ENCODE data around the gene CMYA5.

Gene CMYA5

DNA sequence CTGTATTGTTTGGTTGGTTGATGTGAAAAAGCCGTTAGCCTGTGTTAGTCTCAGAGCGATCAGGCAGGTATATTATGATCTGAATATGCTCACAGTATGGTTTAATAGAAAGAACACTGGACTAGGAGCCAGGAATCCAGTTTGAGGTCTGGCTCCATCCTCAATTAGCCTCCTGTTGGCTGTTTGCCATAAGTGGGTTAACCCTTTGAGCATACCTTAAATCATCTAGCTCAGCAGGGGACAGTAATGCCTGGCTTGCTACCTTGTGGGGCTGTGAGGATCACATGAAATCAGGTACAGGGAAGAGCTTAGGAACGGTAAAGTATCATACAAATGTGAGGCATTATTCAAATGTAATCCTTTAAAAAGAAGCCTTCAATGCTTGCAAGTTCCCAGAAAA, 104.7 kb downstream of the CMYA5 start:
- TF ChIP-seq, protein P1, sequence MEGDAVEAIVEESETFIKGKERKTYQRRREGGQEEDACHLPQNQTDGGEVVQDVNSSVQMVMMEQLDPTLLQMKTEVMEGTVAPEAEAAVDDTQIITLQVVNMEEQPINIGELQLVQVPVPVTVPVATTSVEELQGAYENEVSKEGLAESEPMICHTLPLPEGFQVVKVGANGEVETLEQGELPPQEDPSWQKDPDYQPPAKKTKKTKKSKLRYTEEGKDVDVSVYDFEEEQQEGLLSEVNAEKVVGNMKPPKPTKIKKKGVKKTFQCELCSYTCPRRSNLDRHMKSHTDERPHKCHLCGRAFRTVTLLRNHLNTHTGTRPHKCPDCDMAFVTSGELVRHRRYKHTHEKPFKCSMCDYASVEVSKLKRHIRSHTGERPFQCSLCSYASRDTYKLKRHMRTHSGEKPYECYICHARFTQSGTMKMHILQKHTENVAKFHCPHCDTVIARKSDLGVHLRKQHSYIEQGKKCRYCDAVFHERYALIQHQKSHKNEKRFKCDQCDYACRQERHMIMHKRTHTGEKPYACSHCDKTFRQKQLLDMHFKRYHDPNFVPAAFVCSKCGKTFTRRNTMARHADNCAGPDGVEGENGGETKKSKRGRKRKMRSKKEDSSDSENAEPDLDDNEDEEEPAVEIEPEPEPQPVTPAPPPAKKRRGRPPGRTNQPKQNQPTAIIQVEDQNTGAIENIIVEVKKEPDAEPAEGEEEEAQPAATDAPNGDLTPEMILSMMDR (IDR thresholded peaks at IDR 0.05; ENCODE audit: low read depth, low read length) = no peak
- Histone ChIP-seq H3K36me3 (no peaks in the 10 kb centered on the region), H3K27me3 (ENCODE audit: insufficient read depth, low read depth, severe bottlenecking) (no peaks in the 10 kb centered on the region), H3K27ac (no peak overlapping the region), H3K4me3 (ENCODE audit: low read depth, low read length) (no peak overlapping the region), H3K9me3 (ENCODE audit: severe bottlenecking) (no peaks in the 10 kb centered on the region)
- no peak for DNase-seq

DNA sequence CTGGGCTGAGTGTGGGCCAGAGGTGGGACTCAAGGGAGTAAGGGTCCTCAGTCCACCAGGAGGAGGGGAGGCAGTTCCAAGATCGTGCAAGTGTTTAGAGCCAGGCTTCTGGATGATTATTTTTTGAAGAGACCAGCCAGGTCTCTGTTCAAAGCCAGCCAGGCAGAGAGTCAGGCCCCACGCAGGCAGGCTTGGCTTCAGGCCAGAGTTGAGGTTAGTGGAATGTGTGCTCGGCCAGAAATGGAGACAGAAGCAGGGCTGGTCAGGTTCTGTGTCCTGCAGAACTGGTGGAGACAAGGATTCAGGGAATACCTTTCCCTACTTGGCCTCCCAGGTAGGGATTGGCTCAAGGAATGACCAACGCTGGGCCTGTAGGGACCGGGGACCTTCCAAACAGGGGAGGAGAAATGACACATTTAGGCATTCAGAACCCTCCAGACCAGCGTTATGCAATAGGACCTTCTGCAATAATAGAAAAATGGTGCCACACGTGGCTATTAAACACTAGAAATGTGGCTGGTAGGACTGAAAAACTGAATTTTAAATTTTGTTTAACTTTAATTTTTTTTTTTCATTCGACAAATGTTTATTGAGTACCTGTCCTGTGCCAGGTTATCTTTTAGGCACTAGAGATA, 106.2 kb downstream of the CMYA5 start:
- H3K27ac ChIP-seq = no peak overlapping the region
- H3K36me3 ChIP-seq = no peaks in the 10 kb centered on the region
- H3K9me3 ChIP-seq (ENCODE audit: severe bottlenecking) = no peaks in the 10 kb centered on the region
- DNase-seq = no peak
- no peaks in the 10 kb centered on the region for H3K27me3 ChIP-seq (ENCODE audit: insufficient read depth, low read depth, severe bottlenecking)
- TF ChIP-seq, protein P1 (IDR thresholded peaks at IDR 0.05; ENCODE audit: low read depth, low read length) = no peak
- H3K4me3 ChIP-seq (ENCODE audit: low read depth, low read length) = no peak overlapping the region

DNA sequence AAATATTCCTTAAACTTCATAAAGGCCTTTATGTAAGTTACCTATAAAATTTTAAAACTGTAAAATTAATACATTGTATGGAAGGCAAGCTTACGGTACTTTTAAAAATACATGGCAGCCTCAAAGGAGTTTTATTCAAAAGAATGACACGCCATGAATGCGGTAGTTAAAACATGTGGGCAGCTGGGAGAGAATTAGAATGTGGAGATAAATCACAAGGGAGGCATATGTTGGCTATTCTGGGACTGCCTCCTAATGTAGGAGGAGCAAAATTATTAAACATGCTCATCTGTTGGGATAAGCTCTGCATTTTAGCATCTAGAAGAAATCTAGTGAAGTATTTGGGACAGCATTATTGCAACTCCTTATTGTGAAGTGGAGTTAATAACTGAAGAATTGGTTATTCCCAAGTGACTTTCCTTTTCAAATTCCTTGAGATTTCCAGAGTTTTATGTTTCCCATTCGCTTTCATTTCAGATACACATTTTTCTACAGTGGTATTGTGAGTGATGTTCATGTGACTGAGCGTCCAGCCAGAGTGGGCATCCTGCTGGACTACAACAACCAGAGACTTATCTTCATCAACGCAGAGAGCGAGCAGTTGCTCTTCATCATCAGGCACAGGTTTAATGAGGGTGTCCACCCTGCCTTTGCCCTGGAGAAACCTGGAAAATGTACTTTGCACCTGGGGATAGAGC, 109.4 kb downstream of the CMYA5 start:
- Histone ChIP-seq H3K9me3 (ENCODE audit: severe bottlenecking) (no peaks in the 10 kb centered on the region), H3K27ac (no peak overlapping the region), H3K4me3 (ENCODE audit: low read depth, low read length) (no peak overlapping the region), H3K36me3 (no peaks in the 10 kb centered on the region), H3K27me3 (ENCODE audit: insufficient read depth, low read depth, severe bottlenecking) (no peaks in the 10 kb centered on the region)
- TF ChIP-seq, protein P1 (IDR thresholded peaks at IDR 0.05; ENCODE audit: low read depth, low read length) = no peak
- DNase-seq = no peak

DNA sequence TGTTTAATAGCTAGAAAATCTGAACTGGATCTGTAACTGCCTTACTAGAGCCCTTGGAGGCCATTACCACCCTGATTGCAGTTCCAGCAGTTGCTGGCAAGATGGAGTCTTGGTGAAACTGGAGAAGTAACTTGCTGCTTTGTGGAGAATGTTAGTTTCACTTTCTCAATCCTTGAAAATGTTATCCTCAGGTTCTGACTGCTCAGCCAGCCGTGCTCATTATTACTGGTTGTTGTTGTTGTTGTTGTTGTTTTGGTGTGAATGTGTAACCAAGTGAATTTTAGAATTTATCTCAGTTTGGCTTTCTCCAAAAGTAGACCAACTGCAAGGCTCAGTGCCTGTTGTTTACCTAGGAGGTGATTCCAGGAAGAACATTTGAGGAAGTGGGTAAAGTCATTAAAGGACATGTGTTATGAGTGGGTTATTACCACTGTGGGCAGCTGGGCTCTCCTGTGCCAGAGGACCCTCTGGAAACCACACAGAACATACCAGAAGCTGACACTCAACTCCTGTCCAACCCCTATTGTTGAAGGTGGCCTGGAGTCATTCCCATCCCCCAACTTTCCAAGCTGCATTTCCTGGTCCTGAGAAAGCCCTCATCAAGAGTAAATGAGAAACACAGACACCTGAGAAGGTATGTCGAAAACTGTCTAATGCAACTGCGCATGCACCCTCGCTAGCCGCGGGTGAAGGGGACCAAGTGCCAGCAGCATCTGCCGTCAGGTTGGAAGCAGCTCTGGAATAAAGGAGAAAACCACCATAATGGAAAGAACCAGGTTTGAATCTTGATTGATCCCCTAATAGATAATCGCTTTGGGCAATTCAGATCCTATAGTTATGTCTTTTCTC, 111.6 kb downstream of the CMYA5 start:
- no peak for DNase-seq
- Histone ChIP-seq H3K36me3 (no peaks in the 10 kb centered on the region), H3K9me3 (ENCODE audit: severe bottlenecking) (no peaks in the 10 kb centered on the region), H3K27ac (no peak overlapping the region), H3K27me3 (ENCODE audit: insufficient read depth, low read depth, severe bottlenecking) (no peaks in the 10 kb centered on the region), H3K4me3 (ENCODE audit: low read depth, low read length) (no peak overlapping the region)
- TF ChIP-seq, protein P1 (IDR thresholded peaks at IDR 0.05; ENCODE audit: low read depth, low read length) = no peak

DNA sequence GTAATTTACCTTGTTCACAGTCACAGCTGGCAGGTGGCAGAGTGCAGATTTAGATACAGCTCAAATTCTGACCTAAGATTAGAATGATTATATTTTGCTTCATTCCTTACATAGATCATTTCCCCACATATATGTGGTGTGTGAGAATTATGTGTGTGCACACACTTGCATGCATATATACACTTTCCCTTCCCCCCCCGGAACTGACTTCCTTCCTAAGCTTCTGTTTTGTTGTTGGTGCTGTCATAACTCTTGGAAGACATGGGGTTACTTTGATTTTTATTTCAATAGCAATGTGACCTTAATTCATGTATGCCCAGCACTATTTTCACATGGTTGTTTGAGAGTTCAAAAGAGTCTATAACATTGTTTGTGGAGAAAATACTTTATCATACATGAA, 112.8 kb downstream of the CMYA5 start:
- Histone ChIP-seq H3K4me3 (ENCODE audit: low read depth, low read length) (no peak overlapping the region), H3K27me3 (ENCODE audit: insufficient read depth, low read depth, severe bottlenecking) (no peaks in the 10 kb centered on the region), H3K9me3 (ENCODE audit: severe bottlenecking) (no peaks in the 10 kb centered on the region), H3K36me3 (no peaks in the 10 kb centered on the region), H3K27ac (no peak overlapping the region)
- TF ChIP-seq, protein P1 (IDR thresholded peaks at IDR 0.05; ENCODE audit: low read depth, low read length) = no peak
- DNase-seq = no peak
